AG04450 (cell line): Measurements from ENCODE around the gene MIB1. TPM values are rescaled to one million over a fixed set of nuclear protein-coding genes. Genes with fewer than 3 reads are reported as not detected.

ENCODE experiments used
- CTCF ChIA-PET: fragments of 300-600, 350-600 bp; formaldehyde crosslinking; extraction: SDS; loops from one replicate; lab custom pipeline; 2022; ENCODE audit warnings: antibody characterized with exemption, inconsistent platforms; lab: Charles Lee
- POLR2A ChIA-PET: fragments of 350-600 bp; formaldehyde crosslinking; extraction: SDS; loops from one replicate; lab custom pipeline; 2021; ENCODE audit warnings: antibody characterized with exemption, inconsistent platforms; lab: Yijun Ruan, JAX
- DNase-seq: peaks from one replicate; pipeline ENCODE4 v3.0.0-alpha.2; 2011; ENCODE audit warnings: low read depth, low spot score
- H3K27ac ChIP-seq: one replicate; pipeline ENCODE4 v1.5.1; 2012; ENCODE audit warnings: low read depth, low read length, control low read depth
- H3K27me3 ChIP-seq: one replicate; pipeline ENCODE4 v1.6.0; 2012; ENCODE audit warnings: low read length; ENCODE audit not compliant: control insufficient read depth, insufficient read depth
- H3K4me3 ChIP-seq: 2 replicates; pipeline ENCODE4 v1.5.1; 2011; ENCODE audit warnings: mild to moderate bottlenecking, low read depth, low read length, control low read depth
- H3K9me3 ChIP-seq: 2 replicates; pipeline ENCODE4 v1.5.1; 2012; ENCODE audit warnings: low read length; ENCODE audit not compliant: control insufficient read depth, insufficient read depth
- CTCF ChIP-seq: IDR thresholded peaks from 2 replicates; pipeline ENCODE4 v1.5.1; 2011; ENCODE audit warnings: low read depth, low read length, control low read depth, inconsistent platforms
- polyA plus RNA-seq: library from polyadenylated mRNA; depleted of rRNA; stranded (reverse); fragments of >200 nt; gene quantifications from 2 replicates; pipeline ENCODE4 v1.2.3, GENCODE V29; 2011

MIB1 gene
- polyA plus RNA-seq, 1 experiment = 25.3 TPM

DNA sequence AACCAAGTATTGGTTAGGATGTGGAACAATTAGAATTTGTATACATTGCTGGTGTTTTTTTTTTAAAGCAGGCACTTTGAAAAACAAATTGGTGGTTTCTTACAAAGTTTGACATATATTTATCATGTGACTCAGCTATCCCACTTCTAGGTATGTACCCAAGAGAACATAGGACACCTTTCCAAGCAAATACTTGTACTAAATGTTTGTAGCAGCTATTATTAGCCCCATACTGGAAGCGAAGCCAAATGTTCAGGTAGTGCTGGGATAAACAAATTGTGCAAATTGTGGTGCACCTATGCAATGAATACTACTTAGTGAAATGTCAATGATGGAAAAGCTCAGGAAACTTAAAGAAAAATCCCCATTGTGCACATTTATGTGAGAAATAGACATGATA is 101.0 kb downstream of the MIB1 start:
- H3K9me3 ChIP-seq = no peaks in the 10 kb centered on the region
- CTCF ChIA-PET = interaction anchor here (1.9 to 3.6 kb wide), 2 partner anchors 9 to 21 kb away, joined by 5 to 12 read pairs; no protein-coding TSS in a partner anchor
- TF ChIP-seq CTCF = no peak
- no peaks in the 10 kb centered on the region for H3K27me3 ChIP-seq
- H3K4me3 ChIP-seq = no peak overlapping the region
- H3K27ac ChIP-seq = no peak overlapping the region
- POLR2A ChIA-PET = no interaction called here
- no peak for DNase-seq

DNA sequence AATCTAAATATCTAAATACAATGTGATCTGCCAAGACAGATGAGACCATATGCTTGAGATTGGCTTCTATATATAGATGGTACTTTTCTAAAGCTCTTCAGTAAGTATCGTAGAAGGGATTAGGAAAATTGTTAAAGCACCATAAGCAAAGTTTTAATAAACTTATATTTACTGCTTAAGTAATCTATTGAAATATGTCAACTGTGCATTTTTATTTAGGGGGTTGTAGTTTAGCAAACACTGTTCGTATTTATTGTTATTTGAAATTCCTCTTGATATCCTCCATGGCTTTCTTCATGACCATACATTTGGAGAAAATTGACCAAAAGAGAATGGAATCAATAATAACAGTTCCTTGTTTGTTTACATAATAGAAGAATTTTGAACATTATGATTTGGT is 102.7 kb downstream of the MIB1 start:
- no peak for TF ChIP-seq CTCF
- CTCF ChIA-PET = interaction anchor here (3.6 kb wide), 1 partner anchor 23 kb away, joined by 12 read pairs; no protein-coding TSS in a partner anchor
- POLR2A ChIA-PET = no interaction called here
- Histone ChIP-seq H3K9me3 (no peaks in the 10 kb centered on the region), H3K4me3 (no peak overlapping the region), H3K27me3 (no peaks in the 10 kb centered on the region), H3K27ac (no peak overlapping the region)
- no peak for DNase-seq

- no peak for DNase-seq
- peak; percentile 35 for TF ChIP-seq CTCF
Observed at GRCh38 chr18:21851327-21851961, 110.9 kb downstream of the MIB1 start.

DNA sequence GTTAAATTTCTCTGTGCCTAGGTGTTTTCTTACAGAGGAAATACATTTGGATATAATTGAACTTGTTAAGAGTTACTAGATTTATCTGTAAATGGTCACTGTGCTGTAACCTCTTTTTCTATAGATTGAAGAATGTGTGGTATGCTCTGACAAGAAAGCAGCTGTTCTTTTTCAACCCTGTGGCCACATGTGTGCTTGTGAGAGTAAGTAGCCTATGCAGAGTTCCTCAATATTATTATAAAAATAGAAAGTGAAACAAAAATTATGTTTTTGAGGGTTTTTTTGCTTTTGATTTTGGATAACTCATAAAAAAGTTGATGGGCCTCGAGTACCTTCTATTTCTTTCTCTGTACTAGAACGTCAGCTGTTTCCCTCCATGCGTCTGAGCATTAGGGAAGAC is 112.4 kb downstream of the MIB1 start:
- no peak for TF ChIP-seq CTCF
- Histone ChIP-seq H3K27ac (no peak overlapping the region), H3K4me3 (no peak overlapping the region), H3K9me3 (no peaks in the 10 kb centered on the region), H3K27me3 (no peaks in the 10 kb centered on the region)
- ChIA-PET POLR2A (no interaction called here), CTCF (interaction anchor here (0.6 to 2.0 kb wide), 6 partner anchors 22 to 658 kb away, joined by 3 to 8 read pairs (median 3); partner anchors contain the start of gene ESCO1)
- DNase-seq = peak; percentile 26

More at GRCh38 chr18:21851327-21851961, 110.9 kb downstream of the MIB1 start:
- no peak overlapping the region for H3K27ac ChIP-seq
- no peaks in the 10 kb centered on the region for H3K27me3 ChIP-seq
- H3K9me3 ChIP-seq = no peaks in the 10 kb centered on the region
- ChIA-PET POLR2A (no interaction called here), CTCF (interaction anchor here (1.0 to 1.4 kb wide), 2 partner anchors 251 to 362 kb away, joined by 4 to 7 read pairs; partner anchors contain the start of gene ESCO1)
- H3K4me3 ChIP-seq = no peak overlapping the region
